Measurements from ENCODE around the gene ZSCAN20.

DNA sequence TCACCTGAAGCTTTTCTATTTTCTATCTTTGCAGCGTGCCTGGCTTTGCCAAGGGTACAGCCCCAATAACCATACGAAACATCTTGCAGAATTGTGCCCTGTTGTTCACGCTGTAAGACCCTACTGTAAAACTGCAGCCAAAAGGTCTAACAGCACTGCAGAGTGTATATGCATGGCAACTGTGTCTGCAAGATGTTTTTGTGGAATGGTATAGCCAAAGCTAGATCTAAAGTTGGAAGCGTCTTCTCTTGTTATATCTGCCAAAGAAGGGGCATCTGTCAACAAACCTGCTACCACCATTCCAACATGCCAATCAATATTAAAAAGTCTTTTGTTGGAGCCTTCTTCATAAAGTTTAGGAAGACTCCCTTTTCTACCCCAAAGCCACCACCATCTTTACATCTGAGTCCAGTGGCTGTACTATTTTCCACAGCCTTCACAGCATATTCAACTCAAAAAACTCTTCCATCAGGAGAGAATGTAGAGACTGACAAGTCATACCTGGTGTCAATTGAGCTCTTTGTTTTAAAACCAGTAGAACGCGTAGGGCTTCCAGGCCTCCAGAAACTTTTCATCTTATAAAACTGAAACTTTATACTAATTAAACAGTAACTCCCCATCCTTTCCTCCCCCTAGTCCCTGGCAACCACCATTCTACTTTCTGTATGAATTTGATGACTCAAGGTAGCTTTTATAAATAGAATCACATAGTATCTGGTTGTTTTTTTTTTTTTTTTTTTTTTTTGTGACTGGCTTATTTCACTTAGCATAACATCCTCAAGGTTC lies 40.0 kb downstream of the ZSCAN20 start:
- TF ChIP-seq, protein P1, sequence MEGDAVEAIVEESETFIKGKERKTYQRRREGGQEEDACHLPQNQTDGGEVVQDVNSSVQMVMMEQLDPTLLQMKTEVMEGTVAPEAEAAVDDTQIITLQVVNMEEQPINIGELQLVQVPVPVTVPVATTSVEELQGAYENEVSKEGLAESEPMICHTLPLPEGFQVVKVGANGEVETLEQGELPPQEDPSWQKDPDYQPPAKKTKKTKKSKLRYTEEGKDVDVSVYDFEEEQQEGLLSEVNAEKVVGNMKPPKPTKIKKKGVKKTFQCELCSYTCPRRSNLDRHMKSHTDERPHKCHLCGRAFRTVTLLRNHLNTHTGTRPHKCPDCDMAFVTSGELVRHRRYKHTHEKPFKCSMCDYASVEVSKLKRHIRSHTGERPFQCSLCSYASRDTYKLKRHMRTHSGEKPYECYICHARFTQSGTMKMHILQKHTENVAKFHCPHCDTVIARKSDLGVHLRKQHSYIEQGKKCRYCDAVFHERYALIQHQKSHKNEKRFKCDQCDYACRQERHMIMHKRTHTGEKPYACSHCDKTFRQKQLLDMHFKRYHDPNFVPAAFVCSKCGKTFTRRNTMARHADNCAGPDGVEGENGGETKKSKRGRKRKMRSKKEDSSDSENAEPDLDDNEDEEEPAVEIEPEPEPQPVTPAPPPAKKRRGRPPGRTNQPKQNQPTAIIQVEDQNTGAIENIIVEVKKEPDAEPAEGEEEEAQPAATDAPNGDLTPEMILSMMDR (IDR thresholded peaks at IDR 0.05; ENCODE audit: low read depth, low read length, poor library complexity, severe bottlenecking), result no peak
- no peak for TF ChIP-seq EZH2phosphoT487 (IDR thresholded peaks at IDR 0.05; ENCODE audit: borderline replicate concordance, low read length)
